Trophoblast cell (in vitro differentiated cells and primary cell): Measurements from ENCODE around the gene ATG7.

ENCODE experiments used
- DNase-seq, 2 donors: peaks; one replicate each; pipeline ENCODE4 v3.0.0-alpha.2; 2016
- H2AFZ ChIP-seq: 2 replicates; pipeline ENCODE4 v1.6.1; 2013; ENCODE audit warnings: low read length, moderate library complexity, mild to moderate bottlenecking; ENCODE audit not compliant: insufficient read depth, poor library complexity
- H2AK5ac ChIP-seq: 2 replicates; pipeline ENCODE4 v1.6.1; 2013; ENCODE audit warnings: mild to moderate bottlenecking, low read length
- H2BK120ac ChIP-seq: 2 replicates; pipeline ENCODE4 v1.6.1; 2013; ENCODE audit warnings: low read length, mild to moderate bottlenecking, moderate library complexity; ENCODE audit not compliant: insufficient read depth, poor library complexity
- H2BK12ac ChIP-seq: 2 replicates; pipeline ENCODE4 v1.6.1; 2013; ENCODE audit warnings: mild to moderate bottlenecking, low read length, moderate library complexity
- H2BK5ac ChIP-seq: 2 replicates; pipeline ENCODE4 v1.6.1; 2013; ENCODE audit warnings: low read length, low read depth, moderate library complexity, mild to moderate bottlenecking; ENCODE audit not compliant: poor library complexity
- H3K14ac ChIP-seq: 2 replicates; pipeline ENCODE4 v1.6.1; 2013; ENCODE audit warnings: mild to moderate bottlenecking, low read length
- H3K18ac ChIP-seq: 2 replicates; pipeline ENCODE4 v1.6.1; 2013; ENCODE audit warnings: mild to moderate bottlenecking, low read length
- H3K23ac ChIP-seq: 2 replicates; pipeline ENCODE4 v1.6.1; 2013; ENCODE audit warnings: low read length
- H3K27ac ChIP-seq: 2 replicates; pipeline ENCODE4 v1.5.1; 2013; ENCODE audit warnings: low read depth, mild to moderate bottlenecking, inconsistent platforms, low read length, moderate library complexity
- H3K27me3 ChIP-seq: 2 replicates; pipeline ENCODE4 v1.6.1; 2013; ENCODE audit warnings: inconsistent platforms, mild to moderate bottlenecking, low read length, moderate library complexity; ENCODE audit not compliant: insufficient read depth
- H3K36me3 ChIP-seq, 2 experiments: 1 replicate in 1 of 2; 2 replicates in 1 of 2; pipeline ENCODE4 v1.6.1; 2013; ENCODE audit warnings: low read length in 2 of 2, mild to moderate bottlenecking in 2 of 2, moderate library complexity in 1 of 2; ENCODE audit not compliant: insufficient read depth in 2 of 2, control insufficient read depth in 1 of 2
- H3K4ac ChIP-seq: 2 replicates; pipeline ENCODE4 v1.6.1; 2013; ENCODE audit warnings: low read depth, mild to moderate bottlenecking, low read length, moderate library complexity
- H3K4me1 ChIP-seq, 2 experiments: 1 replicate in 1 of 2; 2 replicates in 1 of 2; pipeline ENCODE4 v1.6.1; 2013; ENCODE audit warnings: low read length in 2 of 2, mild to moderate bottlenecking in 2 of 2, moderate library complexity in 1 of 2; ENCODE audit not compliant: insufficient read depth in 2 of 2, control insufficient read depth in 1 of 2
- H3K4me2 ChIP-seq: 2 replicates; pipeline ENCODE4 v1.6.1; 2013; ENCODE audit warnings: inconsistent platforms, mild to moderate bottlenecking, low read length, moderate library complexity
- H3K4me3 ChIP-seq: 2 replicates; pipeline ENCODE4 v1.5.1; 2013; ENCODE audit warnings: mild to moderate bottlenecking, low read depth, low read length, inconsistent platforms
- H3K79me1 ChIP-seq: one replicate; pipeline ENCODE4 v1.6.1; 2013; ENCODE audit warnings: low read length
- H3K79me2 ChIP-seq: 2 replicates; pipeline ENCODE4 v1.6.1; 2013; ENCODE audit warnings: low read length, mild to moderate bottlenecking; ENCODE audit not compliant: control insufficient read depth, insufficient read depth, poor library complexity
- H3K9ac ChIP-seq: 2 replicates; pipeline ENCODE4 v1.6.1; 2013; ENCODE audit warnings: mild to moderate bottlenecking, low read length
- H3K9me3 ChIP-seq: 2 replicates; pipeline ENCODE4 v1.6.1; 2013; ENCODE audit warnings: low read depth, mild to moderate bottlenecking, control low read depth, inconsistent platforms, low read length; ENCODE audit not compliant: insufficient read depth
- H4K12ac ChIP-seq: 2 replicates; pipeline ENCODE4 v1.6.1; 2013; ENCODE audit warnings: low read depth, mild to moderate bottlenecking, low read length, moderate library complexity
- H4K8ac ChIP-seq: 2 replicates; pipeline ENCODE4 v1.6.1; 2013; ENCODE audit warnings: low read depth, mild to moderate bottlenecking, low read length, moderate library complexity
- H4K91ac ChIP-seq: one replicate; pipeline ENCODE4 v1.6.1; 2013; ENCODE audit warnings: low read depth, mild to moderate bottlenecking, low read length, moderate library complexity
- WGBS: extraction: QIAGEN DNeasy Blood & Tissue Kit; methylation state at CpG from one replicate; pipeline ENCODE4 v1.1.7; 2013; ENCODE audit warnings: missing lambda C conversion rate; ENCODE audit not compliant: insufficient read length, insufficient coverage; ENCODE audit errors: extremely low coverage; 5-methylcytosine and 5-hydroxymethylcytosine counted together

ATG7 gene

GRCh38 chr3:11310258-11310657 lies 38.1 kb downstream of the ATG7 start:
- H2BK120ac ChIP-seq = no peak overlapping the region
- no peak overlapping the region for H4K12ac ChIP-seq
- no peak overlapping the region for H3K4ac ChIP-seq
- no peak overlapping the region for H3K27ac ChIP-seq
- no peak overlapping the region for H3K14ac ChIP-seq
- no peak overlapping the region for H2BK5ac ChIP-seq
- H3K4me1 ChIP-seq = peaks cover 0 to 3% of the 10 kb centered on the region in 2 experiments
- no peak for DNase-seq
- H3K79me1 ChIP-seq = no peaks in the 10 kb centered on the region
- no peak overlapping the region for H3K18ac ChIP-seq
- H3K9ac ChIP-seq = no peak overlapping the region
- H2AK5ac ChIP-seq = no peak overlapping the region
- H3K36me3 ChIP-seq = peaks cover 10 to 28% of the 10 kb centered on the region in 2 experiments
- no peak overlapping the region for H2BK12ac ChIP-seq
- no peak overlapping the region for H4K8ac ChIP-seq
- no peak overlapping the region for H3K4me2 ChIP-seq
- H4K91ac ChIP-seq = no peak overlapping the region
- no peaks in the 10 kb centered on the region for H3K79me2 ChIP-seq
- no peak overlapping the region for H3K23ac ChIP-seq
- H3K9me3 ChIP-seq = no peaks in the 10 kb centered on the region
- H3K4me3 ChIP-seq = no peak overlapping the region
- H3K27me3 ChIP-seq = no peaks in the 10 kb centered on the region
- no peak overlapping the region for H2AFZ ChIP-seq
- no CpG with 5 or more reads among the region's 5 CpGs for WGBS

- Histone ChIP-seq H3K27ac (no peak overlapping the region), H3K9me3 (no peaks in the 10 kb centered on the region), H3K4me3 (no peak overlapping the region), H4K12ac (no peak overlapping the region), H4K91ac (no peak overlapping the region), H2AFZ (no peak overlapping the region), H3K9ac (no peak overlapping the region), H3K14ac (no peak overlapping the region), H3K79me1 (no peaks in the 10 kb centered on the region), H3K4me1 (peaks cover 0 to 3% of the 10 kb centered on the region in 2 experiments), H3K36me3 (peaks cover 15 to 31% of the 10 kb centered on the region in 2 experiments), H2BK12ac (no peak overlapping the region), H3K18ac (no peak overlapping the region), H3K4me2 (no peak overlapping the region), H2BK5ac (no peak overlapping the region), H3K27me3 (no peaks in the 10 kb centered on the region), H3K4ac (no peak overlapping the region), H2AK5ac (no peak overlapping the region), H2BK120ac (no peak overlapping the region), H3K79me2 (no peaks in the 10 kb centered on the region), H4K8ac (no peak overlapping the region), H3K23ac (no peak overlapping the region)
- DNase-seq = no peak
- no CpG with 5 or more reads among the region's 5 CpGs for WGBS
Measured at GRCh38 chr3:11312166-11312565, 40.0 kb downstream of the ATG7 start.

- Histone ChIP-seq H4K8ac (no peak overlapping the region), H2AFZ (no peak overlapping the region), H3K14ac (no peak overlapping the region), H3K27me3 (no peaks in the 10 kb centered on the region), H3K4me3 (no peak overlapping the region), H2AK5ac (no peak overlapping the region), H4K12ac (no peak overlapping the region), H3K79me1 (no peaks in the 10 kb centered on the region), H3K27ac (no peak overlapping the region), H3K36me3 (peaks cover 12 to 28% of the 10 kb centered on the region in 2 experiments), H3K9ac (no peak overlapping the region), H3K9me3 (no peaks in the 10 kb centered on the region), H4K91ac (no peak overlapping the region), H2BK120ac (no peak overlapping the region), H3K4ac (no peak overlapping the region), H2BK5ac (no peak overlapping the region), H3K79me2 (no peaks in the 10 kb centered on the region), H3K18ac (no peak overlapping the region), H3K4me2 (no peak overlapping the region), H3K23ac (no peak overlapping the region), H2BK12ac (no peak overlapping the region), H3K4me1 (no peaks in the 10 kb centered on the region)
- no peak for DNase-seq
- no CpG with 5 or more reads among the region's 9 CpGs for WGBS
Measured at GRCh38 chr3:11317300-11317699, 45.1 kb downstream of the ATG7 start.

- Histone ChIP-seq H3K4me1 (no peaks in the 10 kb centered on the region), H3K36me3 (peaks cover 4 to 16% of the 10 kb centered on the region in 2 experiments), H3K27ac (no peak overlapping the region), H2AK5ac (no peak overlapping the region), H3K79me2 (no peaks in the 10 kb centered on the region), H3K9ac (no peak overlapping the region), H4K8ac (no peak overlapping the region), H2AFZ (no peak overlapping the region), H3K4me3 (no peak overlapping the region), H2BK120ac (no peak overlapping the region), H3K27me3 (no peaks in the 10 kb centered on the region), H3K23ac (no peak overlapping the region), H2BK5ac (no peak overlapping the region), H3K4me2 (no peak overlapping the region), H3K9me3 (no peaks in the 10 kb centered on the region), H2BK12ac (no peak overlapping the region), H3K18ac (no peak overlapping the region), H4K12ac (no peak overlapping the region), H3K4ac (no peak overlapping the region), H4K91ac (no peak overlapping the region), H3K14ac (no peak overlapping the region), H3K79me1 (no peaks in the 10 kb centered on the region)
- DNase-seq = no peak
- no CpG with 5 or more reads among the region's 2 CpGs for whole genome bisulfite sequencing
Measured at GRCh38 chr3:11322931-11323330, 50.7 kb downstream of the ATG7 start.
